Measurements from ENCODE around the gene PRPS1.
"Not testable (repeated sequence)": the region's sequence is repeated elsewhere in the genome, so short reads cannot be mapped to it uniquely, and the experiment has no call there.

PRPS1 gene

GRCh38 chrX:107669885-107670628 lies 41.7 kb downstream of the PRPS1 start:
- TF ChIP-seq REST (IDR thresholded peaks at IDR 0.05; ENCODE audit: insufficient replicate concordance, low read depth) (no peak), SPI1 (IDR thresholded peaks at IDR 0.05; ENCODE audit: borderline replicate concordance, low read depth) (no peak), POLR2AphosphoS5 (IDR thresholded peaks at IDR 0.05; ENCODE audit: low read depth) (no peak), GABPA (IDR thresholded peaks at IDR 0.05; ENCODE audit: low read depth) (no peak), CTCF (IDR thresholded peaks at IDR 0.05; ENCODE audit: insufficient read depth, low read length) (no peak)
- Histone ChIP-seq H3K4me3 (replicated peaks; ENCODE audit: insufficient read depth, low read length) (no peak overlapping the region), H3K27me3 (ENCODE audit: insufficient read depth, poor library complexity, severe bottlenecking) (no peaks in the 10 kb centered on the region), H3K27ac (replicated peaks) (no peak overlapping the region)
- DNase-seq (ENCODE audit: low read depth in 1 of 2, low spot score in 1 of 2), result no peak

- H3K27ac ChIP-seq (replicated peaks); DNase-seq (ENCODE audit: low read depth in 1 of 2, low spot score in 1 of 2); H3K27me3 ChIP-seq (ENCODE audit: insufficient read depth, poor library complexity, severe bottlenecking); H3K4me3 ChIP-seq (replicated peaks; ENCODE audit: insufficient read depth, low read length): not testable (repeated sequence)
These were observed 42.9 kb downstream of the PRPS1 start for GRCh38 chrX:107671256-107671655.

- DNase-seq (ENCODE audit: low read depth in 1 of 2, low spot score in 1 of 2), result peak in 1 of 2 experiments; percentile 74
- Histone ChIP-seq H3K4me3 (replicated peaks; ENCODE audit: insufficient read depth, low read length) (no peak overlapping the region), H3K27me3 (ENCODE audit: insufficient read depth, poor library complexity, severe bottlenecking) (no peaks in the 10 kb centered on the region), H3K27ac (replicated peaks) (peak overlapping the region; percentile 94)
- TF ChIP-seq POLR2AphosphoS5 (IDR thresholded peaks at IDR 0.05; ENCODE audit: low read depth) (no peak), REST (IDR thresholded peaks at IDR 0.05; ENCODE audit: insufficient replicate concordance, low read depth) (no peak), CTCF (IDR thresholded peaks at IDR 0.05; ENCODE audit: insufficient read depth, low read length) (peak; percentile 60), SPI1 (IDR thresholded peaks at IDR 0.05; ENCODE audit: borderline replicate concordance, low read depth) (no peak), GABPA (IDR thresholded peaks at IDR 0.05; ENCODE audit: low read depth) (no peak)
These were observed 44.7 kb downstream of the PRPS1 start for GRCh38 chrX:107672955-107673378.

GRCh38 chrX:107673431-107673830 lies 45.1 kb downstream of the PRPS1 start:
- Histone ChIP-seq H3K27me3 (ENCODE audit: insufficient read depth, poor library complexity, severe bottlenecking) (no peaks in the 10 kb centered on the region), H3K27ac (replicated peaks) (peak overlapping the region; percentile 94), H3K4me3 (replicated peaks; ENCODE audit: insufficient read depth, low read length) (no peak overlapping the region)
- no peak for TF ChIP-seq GABPA (IDR thresholded peaks at IDR 0.05; ENCODE audit: low read depth)
- TF ChIP-seq SPI1 (IDR thresholded peaks at IDR 0.05; ENCODE audit: borderline replicate concordance, low read depth), result no peak
- TF ChIP-seq CTCF (IDR thresholded peaks at IDR 0.05; ENCODE audit: insufficient read depth, low read length), result no peak
- no peak for TF ChIP-seq REST (IDR thresholded peaks at IDR 0.05; ENCODE audit: insufficient replicate concordance, low read depth)
- TF ChIP-seq POLR2AphosphoS5 (IDR thresholded peaks at IDR 0.05; ENCODE audit: low read depth), result no peak
- no peak for DNase-seq (ENCODE audit: low read depth in 1 of 2, low spot score in 1 of 2)

Measured in HL-60 (cell line).